Erythroblast (primary cell): Measurements from ENCODE around the gene KCNJ15.

Experiments used
- DNase-seq, 2 experiments: peaks; one replicate each; lab custom pipeline; 2025; lab: John Stamatoyannopoulos, UW
- GATA1 ChIP-seq: IDR thresholded peaks from 2 replicates; pipeline ENCODE4 v1.6.1; 2011; ENCODE audit warnings: low read depth, mild to moderate bottlenecking, control low read depth, low read length, moderate library complexity
- POLR2A ChIP-seq: IDR thresholded peaks from 2 replicates; pipeline ENCODE4 v1.6.1; 2011; ENCODE audit warnings: mild to moderate bottlenecking, low read length

The KCNJ15 gene

DNA sequence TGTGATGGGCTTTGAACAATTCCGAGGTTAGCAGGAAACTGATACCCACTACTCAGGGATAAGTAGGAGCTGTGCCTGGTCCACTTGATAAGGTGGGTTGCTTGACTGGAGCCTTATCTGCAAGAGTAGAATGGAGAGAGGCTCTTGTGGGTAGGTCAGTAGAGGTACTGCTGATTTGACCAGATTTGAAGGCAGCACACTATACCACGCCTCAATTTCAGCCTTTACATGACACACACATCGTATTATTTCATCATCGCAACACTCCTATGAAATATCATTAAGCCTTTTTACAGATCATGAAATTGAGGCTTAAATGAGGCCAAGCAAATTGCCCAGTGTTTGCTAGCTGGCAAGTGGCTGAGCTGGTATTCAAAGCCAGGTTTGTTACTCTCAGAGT is 69.6 kb downstream of the KCNJ15 start:
- TF ChIP-seq POLR2A, result no peak
- TF ChIP-seq GATA1, result no peak
- no peak for DNase-seq

GRCh38 chr21:38326899-38327298 is 70.1 kb downstream of the KCNJ15 start:
- TF ChIP-seq POLR2A (no peak), GATA1 (no peak)

DNA sequence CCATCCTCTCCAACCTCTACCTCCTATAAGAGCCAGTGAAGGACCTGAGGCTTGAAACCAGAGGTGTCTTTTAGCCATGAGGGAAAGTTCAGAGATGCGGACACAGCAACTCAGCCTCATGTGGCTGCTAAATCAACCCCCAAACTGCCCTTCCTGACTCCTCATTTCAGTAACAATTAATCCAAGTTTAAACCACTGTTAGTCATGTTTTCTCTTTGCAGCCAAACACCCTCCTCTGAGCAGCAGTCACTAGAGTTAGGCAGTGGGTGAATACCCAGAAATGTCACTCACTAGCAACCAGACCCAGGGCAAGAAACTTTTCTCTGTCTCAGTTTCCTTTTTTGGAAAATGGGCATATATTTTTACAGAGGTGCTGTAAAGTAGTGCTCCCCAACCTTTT is 71.2 kb downstream of the KCNJ15 start:
- no peak for DNase-seq
- TF ChIP-seq POLR2A, result no peak
- no peak for TF ChIP-seq GATA1

More at GRCh38 chr21:38326899-38327298, 70.1 kb downstream of the KCNJ15 start:
- DNase-seq, result no peak

- DNase-seq, result no peak
- TF ChIP-seq POLR2A (no peak), GATA1 (no peak)
Observed at GRCh38 chr21:38329162-38329561, 72.4 kb downstream of the KCNJ15 start.

GRCh38 chr21:38330666-38331065 is 73.9 kb downstream of the KCNJ15 start:
- no peak for DNase-seq
- no peak for TF ChIP-seq POLR2A
- no peak for TF ChIP-seq GATA1

- no peak for TF ChIP-seq POLR2A
- DNase-seq, result no peak
Observed at GRCh38 chr21:38333301-38334272, 76.8 kb downstream of the KCNJ15 start.

DNA sequence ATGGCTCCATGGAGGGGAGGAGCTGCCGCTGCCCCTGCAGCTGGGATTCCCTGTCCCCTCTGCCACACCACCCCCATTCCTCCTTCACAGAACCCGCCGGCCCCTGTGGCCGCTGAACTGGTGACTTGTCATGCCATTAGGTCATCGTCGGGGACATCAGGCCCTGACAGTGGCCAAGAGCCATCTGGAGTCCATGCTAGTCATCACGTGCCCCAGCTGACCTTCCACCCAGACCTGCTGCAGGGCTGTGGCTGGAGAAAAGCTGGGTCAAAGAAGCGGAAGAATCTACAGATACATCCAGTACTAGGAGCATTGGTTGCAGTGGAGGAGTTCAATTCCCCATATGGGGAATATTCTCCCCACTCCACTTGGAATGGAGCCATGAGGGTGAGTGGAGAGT is 78.1 kb downstream of the KCNJ15 start:
- no peak for DNase-seq
- TF ChIP-seq POLR2A, result no peak

GRCh38 chr21:38337793-38338192 is 81.0 kb downstream of the KCNJ15 start:
- DNase-seq, result no peak
- TF ChIP-seq POLR2A (no peak), GATA1 (no peak)

DNA sequence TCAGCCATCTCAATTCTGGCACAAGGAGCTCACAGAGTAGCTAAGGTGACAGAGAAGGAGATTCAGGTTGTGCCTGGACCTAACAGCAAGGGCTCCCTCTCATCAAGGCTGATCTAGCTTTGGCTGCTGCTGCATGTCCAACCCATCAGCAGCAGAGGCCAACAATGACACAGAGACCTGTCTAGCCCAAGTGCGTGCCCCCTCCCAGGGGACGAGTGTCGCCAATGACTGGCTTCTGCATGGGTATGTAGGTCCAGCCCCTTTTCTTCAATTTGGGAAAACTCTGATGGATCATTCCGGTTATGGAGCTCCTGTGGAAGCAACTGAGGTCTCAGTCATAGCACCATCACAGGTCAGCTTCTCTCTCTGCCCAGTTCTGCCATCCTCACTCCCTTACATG is 83.3 kb downstream of the KCNJ15 start:
- no peak for DNase-seq
- TF ChIP-seq GATA1 (no peak), POLR2A (no peak)

- no peak for TF ChIP-seq GATA1
- no peak for TF ChIP-seq POLR2A
Observed at GRCh38 chr21:38341546-38342012, 84.8 kb downstream of the KCNJ15 start.

GRCh38 chr21:38342739-38343138 is 85.9 kb downstream of the KCNJ15 start:
- no peak for TF ChIP-seq GATA1
- TF ChIP-seq POLR2A, result no peak

More at GRCh38 chr21:38341546-38342012, 84.8 kb downstream of the KCNJ15 start:
- DNase-seq, result no peak

DNA sequence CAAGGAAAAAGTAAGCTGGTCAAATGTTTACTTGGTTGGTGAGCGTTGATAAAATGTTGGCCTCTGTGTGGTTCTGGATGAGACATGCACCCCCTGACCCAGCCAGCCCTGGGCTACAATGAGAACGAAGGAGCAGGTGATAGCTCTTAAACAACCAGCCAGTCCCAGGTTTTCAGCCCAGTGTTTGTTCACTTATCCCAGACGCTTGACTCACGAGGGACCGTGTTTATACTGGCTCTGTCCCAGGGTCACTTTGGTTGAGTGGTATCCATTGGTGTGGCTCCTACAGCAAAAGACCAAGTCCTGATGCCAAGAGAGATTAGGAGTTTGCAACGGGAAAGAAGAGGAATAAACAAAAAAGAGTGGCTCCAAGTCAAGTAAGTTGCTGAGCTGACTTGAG is 86.9 kb downstream of the KCNJ15 start:
- no peak for DNase-seq
- TF ChIP-seq GATA1 (no peak), POLR2A (no peak)

More at GRCh38 chr21:38342739-38343138, 85.9 kb downstream of the KCNJ15 start:
- DNase-seq, result no peak

- no peak for TF ChIP-seq POLR2A
- no peak for TF ChIP-seq GATA1
- no peak for DNase-seq
Observed at GRCh38 chr21:38346286-38346685, 89.5 kb downstream of the KCNJ15 start.

GRCh38 chr21:38349111-38349746 is 92.4 kb downstream of the KCNJ15 start:
- no peak for TF ChIP-seq GATA1
- TF ChIP-seq POLR2A, result no peak
- no peak for DNase-seq

GRCh38 chr21:38349977-38350376 is 93.2 kb downstream of the KCNJ15 start:
- no peak for TF ChIP-seq GATA1
- TF ChIP-seq POLR2A, result no peak
- DNase-seq, result no peak
